HUDEP-2 (cell line): ENCODE results near the gene KCTD5.

Experiments used
- DNase-seq, 76 experiments: peaks; one replicate each; lab custom pipeline; 2025; ENCODE audit not compliant: unreplicated experiment in 76 of 76; lab: John Stamatoyannopoulos, UW

KCTD5 gene

DNA sequence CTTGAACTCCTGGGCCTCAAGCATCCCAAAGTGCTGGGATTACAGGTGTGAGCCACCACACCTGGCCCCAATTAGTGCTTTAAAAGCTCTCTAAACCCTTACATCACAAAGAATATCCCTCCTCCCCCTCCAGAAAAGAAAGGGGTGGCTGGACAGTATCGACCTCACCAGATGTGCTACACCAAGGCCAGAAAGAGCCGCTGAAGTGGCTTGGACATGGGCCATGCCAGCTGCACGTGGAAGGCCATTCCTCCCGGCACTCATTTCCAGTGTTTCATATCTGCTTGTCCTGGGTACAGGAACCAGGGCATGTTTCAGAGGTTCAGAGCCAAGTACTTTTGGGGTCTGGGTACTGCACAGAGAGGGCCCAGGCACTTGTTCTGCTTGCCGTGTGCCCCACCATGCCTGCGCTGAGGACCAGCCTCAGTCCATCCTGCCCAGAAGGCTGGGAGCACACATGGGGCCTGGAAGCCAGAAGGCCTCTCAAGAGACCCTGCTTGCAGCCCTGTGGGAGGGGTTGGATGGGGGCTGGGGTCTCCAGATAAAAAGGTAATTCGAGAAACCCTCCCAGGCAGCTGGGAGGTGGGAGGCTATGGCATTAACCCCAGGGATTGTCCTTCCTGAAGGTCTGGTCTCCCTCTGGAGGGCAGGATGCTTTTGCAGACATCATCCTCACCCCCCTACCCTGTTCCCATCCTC lies 66.6 kb downstream of the KCTD5 start:
- DNase-seq, result no peak

DNA sequence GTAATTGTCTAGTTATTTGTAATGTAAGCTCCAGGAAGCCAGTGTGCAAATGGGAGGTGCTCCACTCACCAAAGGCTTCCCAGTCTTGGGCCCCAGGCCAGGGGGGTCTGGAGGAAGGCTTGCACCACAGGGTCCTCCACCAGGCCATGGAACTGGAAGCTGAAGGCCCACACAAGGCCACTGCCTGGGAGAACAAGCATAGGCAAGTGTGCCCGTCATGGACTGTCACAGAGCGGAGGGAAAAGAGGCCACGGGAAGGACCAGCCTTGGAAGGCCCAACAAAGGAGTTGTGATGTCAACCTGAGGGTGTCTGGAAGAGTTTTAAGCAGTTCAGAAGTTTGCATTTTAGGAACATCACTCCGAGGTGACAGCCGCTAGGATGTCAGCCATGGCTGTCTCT lies 67.2 kb downstream of the KCTD5 start:
- DNase-seq, result no peak

DNA sequence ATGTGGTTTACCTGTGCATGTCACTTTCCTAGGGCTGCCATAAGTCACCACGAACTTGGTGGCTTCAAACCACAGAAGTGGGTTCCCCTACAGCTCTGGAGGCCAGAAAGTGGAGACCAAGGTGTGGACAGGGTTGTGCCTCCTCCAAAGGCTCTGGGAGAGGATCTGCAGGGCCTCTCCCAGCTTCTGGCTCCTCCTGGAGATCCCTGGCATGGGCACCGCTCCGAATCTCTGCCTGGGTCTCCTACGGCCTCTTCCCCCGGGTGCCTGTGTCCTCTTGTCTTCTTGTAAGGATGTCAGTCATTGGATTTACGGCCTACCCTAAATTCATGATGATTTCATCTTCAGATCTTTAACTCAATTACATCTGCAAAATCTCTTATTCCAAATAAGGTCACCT lies 67.6 kb downstream of the KCTD5 start:
- no peak for DNase-seq

DNA sequence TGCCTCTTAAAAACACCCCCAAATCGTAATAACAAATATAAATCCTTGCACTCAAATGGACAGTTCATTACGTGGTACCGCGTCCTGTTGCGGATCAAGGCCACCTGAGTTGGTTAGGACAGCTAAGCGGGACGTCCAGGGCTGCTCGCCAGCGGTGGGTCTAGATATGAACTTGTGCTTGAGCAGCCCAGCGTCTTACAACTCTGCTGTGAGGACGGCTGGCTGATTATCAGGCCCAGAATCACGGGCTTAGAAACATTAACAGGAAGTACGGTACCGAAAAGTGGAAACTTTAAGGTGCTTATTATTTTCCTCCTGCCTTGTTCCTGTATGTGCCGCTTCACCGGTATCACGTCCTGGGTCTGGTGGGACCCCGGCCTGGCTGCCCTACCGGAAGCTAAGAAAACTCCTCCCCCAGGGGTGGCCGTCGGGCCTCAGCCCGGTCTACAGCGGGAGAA lies 69.3 kb downstream of the KCTD5 start:
- DNase-seq, result peak in 48 of 76 experiments; percentile 33 to 86 (median 70)

DNA sequence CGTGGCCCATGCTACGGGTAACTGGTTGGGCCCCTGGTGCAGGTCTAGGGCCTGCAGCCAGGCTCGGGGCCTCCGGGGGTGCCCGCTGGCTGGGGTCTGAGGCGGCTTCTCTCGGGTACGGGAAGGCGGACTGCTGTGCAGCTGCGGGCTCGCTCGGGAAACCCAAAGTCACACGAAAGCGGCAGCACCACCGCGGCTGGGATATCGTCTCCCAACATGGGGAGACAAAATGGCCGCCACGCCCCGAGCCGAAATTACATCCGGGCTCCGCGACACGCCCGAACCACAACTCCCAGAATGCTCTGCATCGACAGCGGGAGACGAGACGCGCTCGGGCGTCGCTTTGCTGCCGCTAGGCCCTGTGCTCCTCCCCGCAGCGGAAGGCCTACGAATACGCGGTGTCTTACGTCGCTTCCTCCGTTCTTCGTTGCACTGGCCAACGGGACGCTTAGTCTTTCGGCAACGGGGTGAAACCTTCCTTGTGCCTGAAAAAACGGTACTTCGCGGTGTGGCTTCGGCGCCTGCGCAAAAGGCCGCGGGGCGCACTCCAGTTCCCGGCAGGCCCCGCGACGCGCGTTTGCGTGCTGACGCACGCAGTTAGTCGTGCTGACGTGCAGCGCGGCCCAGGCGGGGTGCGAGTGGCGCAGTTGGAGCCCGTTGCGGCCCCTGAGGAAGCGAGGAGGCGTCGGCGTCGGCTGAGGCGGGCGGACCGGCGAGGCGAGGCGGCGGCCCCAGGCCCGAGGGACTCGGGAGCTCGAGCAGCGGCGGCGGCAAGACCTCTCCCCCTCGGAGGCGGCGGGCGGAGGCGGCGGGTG lies 69.9 kb downstream of the KCTD5 start, which contains the start of gene SRRM2:
TSS of gene SRRM2 (plus strand) at position 604 of the 815 bp plus-strand sequence. CDS start 3,727 bp downstream, outside the sequence.
- peak in 74 of 76 experiments; percentile 75 to 99 (median 89) for DNase-seq

DNA sequence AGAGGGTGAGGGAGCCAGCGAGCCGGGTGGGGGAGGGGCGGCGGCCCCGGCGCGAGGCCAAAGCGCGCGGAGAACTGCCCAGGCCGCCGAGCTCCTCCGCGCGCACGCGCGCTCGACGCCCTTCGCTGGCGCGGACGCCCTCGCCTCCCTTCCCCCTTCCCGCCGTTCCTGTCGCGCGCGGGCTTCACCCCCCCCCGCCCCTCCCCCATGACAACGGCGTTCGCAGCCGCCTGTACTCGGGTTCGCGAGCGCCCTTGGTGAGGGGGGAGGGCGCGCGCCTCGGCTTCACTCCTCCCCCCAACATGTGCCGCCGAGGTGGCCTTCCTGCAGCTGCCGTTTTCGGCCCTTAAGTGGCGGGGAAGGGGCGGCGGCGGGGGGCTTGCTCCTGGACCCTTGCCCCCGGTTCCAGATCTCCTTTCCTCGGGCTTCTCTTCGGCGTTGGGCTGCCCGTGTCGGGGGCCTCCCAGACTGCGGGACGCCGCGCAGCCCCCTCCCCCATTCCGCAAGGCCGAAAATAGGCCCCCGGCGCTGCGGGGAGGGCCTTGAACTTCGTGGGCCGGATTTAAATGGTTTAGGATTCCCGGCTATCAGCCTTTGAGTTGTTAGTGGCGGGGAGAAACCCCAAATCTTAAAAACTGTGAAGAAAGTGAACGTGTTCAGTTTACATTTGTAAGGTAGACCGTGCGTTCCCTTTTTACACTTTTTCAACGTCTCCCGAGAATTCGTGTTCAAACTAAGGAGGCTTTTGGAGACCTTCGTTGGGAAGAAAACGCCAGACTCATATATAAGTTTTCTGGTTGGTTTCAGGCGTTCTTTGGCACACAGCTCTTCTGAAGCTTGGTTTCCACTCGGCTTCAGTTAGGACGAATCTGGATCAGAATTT lies 70.8 kb downstream of the KCTD5 start:
- DNase-seq, result peak in 70 of 76 experiments; percentile 34 to 92 (median 81)

DNA sequence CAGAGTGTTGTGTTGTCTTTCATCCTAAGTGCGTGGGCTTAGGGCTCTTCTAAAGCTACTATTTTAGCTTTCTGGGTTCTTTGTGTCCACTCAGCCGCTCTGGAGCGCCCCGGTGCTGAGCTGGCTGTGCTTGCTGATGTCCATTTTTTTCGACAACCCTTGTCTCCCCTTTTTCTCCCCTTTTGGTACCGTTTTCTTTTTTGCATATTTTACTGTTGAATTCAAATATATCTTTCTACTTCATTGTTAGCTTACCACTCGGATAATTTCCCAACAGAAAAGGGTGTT lies 71.4 kb downstream of the KCTD5 start:
- no peak for DNase-seq

DNA sequence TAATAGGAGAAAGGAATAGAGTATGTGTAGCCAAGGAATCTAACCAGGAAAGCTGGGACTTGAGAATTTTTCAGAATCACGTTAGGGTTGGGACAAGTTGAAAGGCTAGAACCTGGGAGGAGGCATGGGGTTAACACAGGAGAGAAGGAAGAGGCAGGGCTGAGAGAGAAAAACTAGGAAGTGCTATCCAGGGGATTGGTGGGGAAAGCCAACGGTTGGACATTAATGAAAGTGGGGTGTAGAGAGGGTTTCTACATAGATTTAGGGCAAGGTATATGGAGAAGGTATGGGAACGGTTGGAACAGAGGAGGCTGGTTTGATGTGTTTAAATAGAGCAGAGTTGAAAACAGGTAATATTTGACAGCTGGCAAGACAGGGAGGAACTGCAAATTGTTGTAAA lies 72.8 kb downstream of the KCTD5 start:
- DNase-seq, result no peak

DNA sequence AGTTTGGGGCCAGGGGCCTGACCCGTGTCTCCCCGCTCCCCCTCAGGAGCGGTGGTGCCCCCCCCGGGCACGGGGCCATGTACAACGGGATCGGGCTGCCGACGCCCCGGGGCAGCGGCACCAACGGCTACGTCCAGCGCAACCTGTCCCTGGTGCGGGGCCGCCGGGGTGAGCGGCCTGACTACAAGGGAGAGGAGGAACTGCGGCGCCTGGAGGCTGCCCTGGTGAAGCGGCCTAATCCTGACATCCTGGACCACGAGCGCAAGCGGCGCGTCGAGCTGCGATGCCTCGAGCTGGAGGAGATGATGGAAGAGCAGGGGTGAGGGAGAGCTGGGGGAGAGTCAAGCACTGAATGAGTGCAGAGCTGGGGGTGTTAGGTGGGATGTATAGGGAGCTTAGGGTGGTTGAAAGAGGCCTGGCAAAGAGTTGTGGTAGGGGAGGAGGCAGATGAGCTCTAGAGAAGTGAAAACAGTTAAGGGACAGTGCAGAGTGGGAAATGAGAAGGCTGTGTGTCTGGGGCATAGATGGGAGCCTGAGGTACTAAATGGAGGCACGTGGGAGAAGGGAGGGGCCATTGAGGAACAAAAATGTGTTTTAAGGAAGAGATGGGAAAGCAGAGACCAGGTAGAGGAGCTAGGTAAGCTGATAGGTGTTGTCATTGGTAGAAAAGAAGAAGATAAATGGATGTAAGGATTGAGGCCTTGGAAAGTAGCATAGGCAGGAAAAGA lies 74.1 kb downstream of the KCTD5 start:
- no peak for DNase-seq

DNA sequence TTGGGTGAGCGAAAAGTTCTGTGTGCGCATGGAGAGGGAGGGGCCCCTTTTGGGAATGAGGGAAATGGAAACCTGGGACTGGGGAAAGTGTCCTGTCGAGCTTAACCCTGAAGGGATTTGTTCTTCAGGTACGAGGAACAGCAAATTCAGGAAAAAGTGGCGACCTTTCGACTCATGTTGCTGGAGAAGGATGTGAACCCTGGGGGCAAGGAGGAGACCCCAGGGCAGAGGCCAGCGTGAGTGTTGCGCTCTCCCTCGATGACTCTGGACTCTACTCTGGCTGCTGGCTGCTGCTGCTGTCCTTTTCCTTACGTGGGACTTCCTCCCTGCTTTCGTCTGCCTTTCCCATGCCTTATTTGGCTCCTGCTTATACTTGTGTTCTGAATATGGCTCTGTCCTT lies 75.0 kb downstream of the KCTD5 start:
- DNase-seq, result no peak
